Measurements from ENCODE around the gene IL1RAPL2.

- no peak for TF ChIP-seq CTCF (IDR thresholded peaks at IDR 0.05)
- TF ChIP-seq POLR2AphosphoS5 (IDR thresholded peaks at IDR 0.05) = no peak
These were observed 484.9 kb downstream of the IL1RAPL2 start for GRCh38 chrX:105050921-105051320.

Data from transverse colon (tissue), 4 donors.